Suprapubic skin (tissue), 3 donors: Measurements from ENCODE around the gene CES2.

Experiments
- POLR2A ChIP-seq, 2 donors: fragments of 450-650 bp; IDR thresholded peaks; one replicate each; pipeline ENCODE4 v1.6.1; 2017; ENCODE audit warnings: antibody characterized with exemption in 2 of 2, mild to moderate bottlenecking in 2 of 2, moderate library complexity in 2 of 2
- TF ChIP-seq, protein P1 (sequence below), 2 donors: fragments of 200-600 bp in 1 of 2; fragments of 450-650 bp in 1 of 2; sonication (generic) in 1 of 2; IDR thresholded peaks; one replicate each; pipeline ENCODE4 v1.5.1; 2016 to 2019; ENCODE audit warnings: antibody characterized with exemption in 2 of 2, mild to moderate bottlenecking in 1 of 2, moderate library complexity in 1 of 2

DNA sequence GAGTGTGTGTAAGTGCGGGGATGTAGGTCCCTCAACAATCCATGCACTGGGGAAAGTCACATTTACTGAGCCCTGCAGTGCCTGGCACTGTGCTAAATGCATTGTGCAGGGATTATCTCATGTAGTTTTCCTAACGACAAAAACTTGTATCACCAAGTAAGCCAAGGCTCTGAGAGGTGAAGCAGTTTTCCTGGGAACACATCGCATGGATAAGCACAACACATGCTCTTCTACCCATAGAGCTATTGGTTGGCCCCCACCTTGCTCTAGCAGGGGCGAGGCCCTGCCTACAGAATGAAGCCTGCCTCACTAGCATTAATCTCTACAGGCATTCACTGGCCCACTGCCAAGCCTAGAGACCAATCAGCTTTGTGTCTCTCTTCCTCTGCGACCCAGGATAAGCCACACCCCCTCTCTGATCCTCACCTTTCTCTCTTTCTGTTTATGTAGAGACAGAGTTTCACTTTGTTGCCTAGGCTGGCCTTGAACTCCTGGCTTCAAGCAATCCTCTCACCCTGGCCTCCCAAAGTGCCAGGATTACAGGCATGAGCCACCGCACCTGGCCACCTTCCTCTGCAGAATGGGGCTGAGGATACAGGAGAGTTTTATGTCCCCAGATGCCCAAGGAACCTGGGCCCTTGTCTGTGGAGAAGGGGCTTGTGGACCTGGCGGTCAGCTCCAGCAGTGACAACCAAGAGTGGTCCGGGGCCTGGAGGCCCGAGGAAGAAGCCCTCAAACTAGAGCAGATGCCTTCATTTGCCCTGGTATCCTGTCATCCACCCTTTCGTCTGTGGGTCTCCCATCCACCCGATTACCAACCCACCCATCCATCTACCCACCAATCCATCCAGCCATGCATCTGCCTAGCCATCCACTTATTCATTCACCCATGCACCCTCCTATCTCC is 29.4 kb upstream of the CES2 start:
- TF ChIP-seq, protein P1, sequence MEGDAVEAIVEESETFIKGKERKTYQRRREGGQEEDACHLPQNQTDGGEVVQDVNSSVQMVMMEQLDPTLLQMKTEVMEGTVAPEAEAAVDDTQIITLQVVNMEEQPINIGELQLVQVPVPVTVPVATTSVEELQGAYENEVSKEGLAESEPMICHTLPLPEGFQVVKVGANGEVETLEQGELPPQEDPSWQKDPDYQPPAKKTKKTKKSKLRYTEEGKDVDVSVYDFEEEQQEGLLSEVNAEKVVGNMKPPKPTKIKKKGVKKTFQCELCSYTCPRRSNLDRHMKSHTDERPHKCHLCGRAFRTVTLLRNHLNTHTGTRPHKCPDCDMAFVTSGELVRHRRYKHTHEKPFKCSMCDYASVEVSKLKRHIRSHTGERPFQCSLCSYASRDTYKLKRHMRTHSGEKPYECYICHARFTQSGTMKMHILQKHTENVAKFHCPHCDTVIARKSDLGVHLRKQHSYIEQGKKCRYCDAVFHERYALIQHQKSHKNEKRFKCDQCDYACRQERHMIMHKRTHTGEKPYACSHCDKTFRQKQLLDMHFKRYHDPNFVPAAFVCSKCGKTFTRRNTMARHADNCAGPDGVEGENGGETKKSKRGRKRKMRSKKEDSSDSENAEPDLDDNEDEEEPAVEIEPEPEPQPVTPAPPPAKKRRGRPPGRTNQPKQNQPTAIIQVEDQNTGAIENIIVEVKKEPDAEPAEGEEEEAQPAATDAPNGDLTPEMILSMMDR (IDR thresholded peaks at IDR 0.05) = no peak
- no peak for TF ChIP-seq POLR2A (IDR thresholded peaks at IDR 0.05)
